HG02763 (cell line): Measurements from ENCODE around the gene ZCWPW1.
"Not testable (repeated sequence)": the region's sequence is repeated elsewhere in the genome, so short reads cannot be mapped to it uniquely, and the experiment has no call there.

ENCODE experiments used
- ATAC-seq: cut with Tn5 transposase; IDR thresholded peaks from one replicate; pipeline ENCODE4 v1.9.1; 2021; ENCODE audit warnings: mild to moderate bottlenecking, moderate library complexity; ENCODE audit not compliant: unreplicated experiment

Gene ZCWPW1

DNA sequence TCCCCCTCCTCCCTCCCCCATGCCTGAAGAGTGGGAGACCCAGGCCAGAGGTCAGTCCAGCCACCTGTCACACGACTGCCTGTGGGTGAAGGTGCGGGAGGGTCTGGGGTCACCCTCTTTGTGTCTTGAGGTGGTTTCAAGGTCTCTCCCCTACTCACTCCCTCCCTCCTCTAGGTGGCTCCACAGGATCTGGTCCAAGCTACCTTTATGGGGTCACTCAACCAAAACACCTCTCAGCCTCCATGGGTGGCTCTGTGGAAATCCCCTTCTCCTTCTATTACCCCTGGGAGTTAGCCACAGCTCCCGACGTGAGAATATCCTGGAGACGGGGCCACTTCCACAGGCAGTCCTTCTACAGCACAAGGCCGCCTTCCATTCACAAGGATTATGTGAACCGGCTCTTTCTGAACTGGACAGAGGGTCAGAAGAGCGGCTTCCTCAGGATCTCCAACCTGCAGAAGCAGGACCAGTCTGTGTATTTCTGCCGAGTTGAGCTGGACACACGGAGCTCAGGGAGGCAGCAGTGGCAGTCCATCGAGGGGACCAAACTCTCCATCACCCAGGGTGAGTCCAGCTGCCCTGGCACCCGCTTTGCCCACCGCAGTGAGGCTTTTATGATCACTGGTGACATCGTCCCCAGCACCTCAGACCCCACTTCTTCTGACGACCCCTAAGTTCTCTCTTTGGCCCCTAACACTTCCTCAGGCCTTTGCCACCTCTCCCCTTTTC lies 54.5 kb downstream of the ZCWPW1 start:
- not testable (repeated sequence) for ATAC-seq

DNA sequence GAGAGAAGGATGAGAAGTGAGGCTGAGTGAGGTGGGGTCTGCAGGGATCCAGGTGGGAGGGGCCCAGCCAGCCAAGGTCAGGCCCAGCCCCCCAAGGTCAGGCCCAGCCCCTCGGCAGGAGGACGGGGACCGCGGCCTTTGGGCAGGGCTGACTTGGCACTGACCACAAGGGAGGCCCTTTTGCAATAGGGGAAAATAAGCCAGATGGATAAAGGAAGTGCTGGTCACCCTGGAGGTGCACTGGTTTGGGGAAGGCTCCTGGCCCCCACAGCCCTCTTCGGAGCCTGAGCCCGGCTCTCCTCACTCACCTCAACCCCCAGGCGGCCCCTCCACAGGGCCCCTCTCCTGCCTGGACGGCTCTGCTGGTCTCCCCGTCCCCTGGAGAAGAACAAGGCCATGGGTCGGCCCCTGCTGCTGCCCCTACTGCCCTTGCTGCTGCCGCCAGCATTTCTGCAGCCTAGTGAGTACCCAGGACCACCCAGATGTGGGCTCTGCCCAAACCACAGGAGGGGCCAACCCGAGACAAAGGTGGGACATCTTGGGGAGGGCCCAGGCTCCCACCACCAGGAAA lies 55.2 kb downstream of the ZCWPW1 start, which contains the start of gene PILRA:
PILRA (plus strand) TSS at position 227 of the 571 bp plus-strand sequence; CDS start at position 397, 170 bp downstream.
- ATAC-seq: no peak

DNA sequence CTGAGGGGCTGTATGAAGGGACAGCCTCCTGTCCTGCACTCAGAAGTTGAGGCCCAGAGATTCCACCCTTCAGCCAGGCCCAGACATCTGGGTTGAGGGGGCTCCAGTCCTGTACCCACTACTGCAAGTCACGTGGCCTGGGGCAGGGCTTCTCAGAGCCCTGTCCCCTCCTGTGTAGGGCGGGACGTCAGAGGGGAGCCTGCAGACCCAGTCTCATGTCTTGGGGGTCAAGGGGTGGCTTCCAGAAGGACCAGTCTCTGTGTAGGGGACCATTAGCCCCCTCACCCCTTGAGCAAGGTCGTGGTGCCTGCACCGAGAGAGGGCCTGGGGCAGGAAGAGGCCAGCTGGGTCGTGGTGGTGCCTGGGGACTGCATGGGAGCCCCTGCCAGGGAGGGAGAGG lies 55.8 kb downstream of the ZCWPW1 start:
- ATAC-seq: no peak

DNA sequence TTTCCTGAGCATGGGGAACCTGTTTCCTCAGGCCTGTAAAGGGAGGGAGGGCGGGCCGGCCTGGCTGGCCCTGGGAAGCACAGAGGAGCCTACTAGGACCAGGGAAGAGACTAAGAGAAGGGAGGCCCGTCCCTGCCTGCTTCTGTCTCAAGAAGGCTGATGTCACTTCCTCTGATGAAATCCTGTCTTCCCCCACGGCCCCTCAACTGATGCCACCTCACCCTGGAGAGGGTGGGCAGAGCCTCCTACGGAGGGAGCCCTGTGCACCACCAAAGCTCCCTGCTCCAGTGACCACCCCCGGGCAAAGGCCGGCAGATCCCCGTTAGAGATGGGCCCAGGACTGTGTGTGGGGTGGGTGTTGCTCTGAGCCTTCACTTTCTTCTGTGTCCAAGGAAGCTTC lies 56.2 kb downstream of the ZCWPW1 start:
- ATAC-seq: no peak

DNA sequence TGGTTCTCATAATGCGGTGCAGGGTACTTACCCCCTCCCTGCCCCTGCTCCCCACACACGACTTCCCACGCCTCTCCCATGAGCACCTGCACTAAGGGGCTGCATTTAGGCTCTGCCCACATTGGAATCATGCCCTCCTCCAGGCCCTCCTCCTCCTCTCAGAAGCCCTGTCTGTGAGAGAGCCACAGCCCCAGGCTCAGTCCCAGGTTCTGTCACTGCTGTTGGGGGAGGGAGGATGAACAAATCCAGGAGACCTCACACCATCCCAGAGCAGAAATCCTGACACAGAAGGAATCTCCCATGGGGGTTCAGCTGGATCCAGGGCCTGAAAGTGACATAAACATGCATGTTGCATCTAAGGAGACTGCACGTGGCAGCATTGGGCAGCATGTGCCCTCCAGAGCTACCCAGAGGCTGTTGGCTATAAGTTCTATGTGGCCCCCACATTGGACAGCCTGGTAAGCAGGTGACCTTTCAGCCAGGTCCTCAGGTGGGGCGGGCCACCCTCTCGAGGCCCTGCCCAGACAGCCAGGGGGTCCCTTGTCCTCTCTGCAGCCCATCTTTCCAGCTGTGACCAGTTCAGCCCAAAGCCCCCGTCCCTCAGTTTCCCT lies 56.8 kb downstream of the ZCWPW1 start:
- no peak for ATAC-seq

DNA sequence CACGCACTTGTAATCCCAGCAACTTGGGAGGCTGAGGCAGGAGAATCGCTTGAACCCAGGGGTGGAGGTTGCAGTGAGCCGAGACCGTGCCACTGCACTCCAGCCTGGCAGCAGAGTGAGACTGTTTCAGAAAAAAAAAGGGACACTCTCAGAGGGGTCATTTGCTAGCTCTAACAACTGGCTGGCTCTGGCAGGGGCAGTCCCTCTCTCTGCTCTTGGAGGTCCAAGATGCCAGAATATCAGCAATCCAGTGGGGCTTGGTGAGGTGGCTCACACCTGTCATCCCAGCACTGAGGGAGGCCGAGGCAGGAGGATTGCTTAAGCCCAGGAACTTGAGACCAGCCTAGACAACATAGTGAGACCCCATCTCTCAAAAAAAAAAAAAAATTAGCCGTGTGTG lies 57.8 kb downstream of the ZCWPW1 start:
- no peak for ATAC-seq

DNA sequence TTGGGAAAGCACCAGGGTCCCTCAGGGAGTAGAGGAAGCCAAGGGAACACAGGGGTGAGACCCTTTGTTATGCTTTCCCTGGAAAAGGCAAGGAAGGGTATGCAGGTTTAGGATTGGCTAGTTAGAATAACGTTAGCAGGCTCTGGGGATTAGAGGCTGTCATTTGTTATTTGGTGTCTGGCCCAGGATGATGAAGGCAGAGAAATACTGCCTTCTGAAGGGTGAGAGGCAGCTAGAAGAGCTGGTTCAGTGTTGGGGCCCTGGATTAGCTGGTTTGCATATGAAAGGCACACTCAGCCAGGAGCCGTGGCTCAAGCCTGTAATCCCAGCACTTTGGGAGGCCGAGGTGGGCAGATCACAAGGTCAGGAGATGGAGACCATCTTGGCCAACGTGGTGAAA lies 58.2 kb downstream of the ZCWPW1 start:
- no peak for ATAC-seq

DNA sequence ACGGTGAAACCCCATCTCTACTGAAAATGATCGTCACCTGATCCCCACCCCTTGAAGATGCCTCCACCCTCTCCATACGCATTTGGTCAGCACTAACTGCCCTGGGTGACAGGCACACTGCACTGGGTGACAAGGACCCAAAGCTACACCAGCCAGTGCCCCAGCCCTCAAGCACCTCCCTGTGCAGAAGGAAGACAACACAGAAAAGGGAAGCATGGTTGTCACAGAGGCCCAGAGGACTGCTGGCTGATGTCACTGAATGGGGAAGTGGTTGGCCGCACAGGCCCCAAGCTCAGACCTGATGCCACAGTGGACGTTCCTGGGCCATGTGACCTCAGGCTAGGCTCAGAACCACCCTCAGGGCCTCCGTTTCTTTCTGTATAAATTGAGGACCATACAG lies 59.4 kb downstream of the ZCWPW1 start:
- ATAC-seq: peak; percentile 52

DNA sequence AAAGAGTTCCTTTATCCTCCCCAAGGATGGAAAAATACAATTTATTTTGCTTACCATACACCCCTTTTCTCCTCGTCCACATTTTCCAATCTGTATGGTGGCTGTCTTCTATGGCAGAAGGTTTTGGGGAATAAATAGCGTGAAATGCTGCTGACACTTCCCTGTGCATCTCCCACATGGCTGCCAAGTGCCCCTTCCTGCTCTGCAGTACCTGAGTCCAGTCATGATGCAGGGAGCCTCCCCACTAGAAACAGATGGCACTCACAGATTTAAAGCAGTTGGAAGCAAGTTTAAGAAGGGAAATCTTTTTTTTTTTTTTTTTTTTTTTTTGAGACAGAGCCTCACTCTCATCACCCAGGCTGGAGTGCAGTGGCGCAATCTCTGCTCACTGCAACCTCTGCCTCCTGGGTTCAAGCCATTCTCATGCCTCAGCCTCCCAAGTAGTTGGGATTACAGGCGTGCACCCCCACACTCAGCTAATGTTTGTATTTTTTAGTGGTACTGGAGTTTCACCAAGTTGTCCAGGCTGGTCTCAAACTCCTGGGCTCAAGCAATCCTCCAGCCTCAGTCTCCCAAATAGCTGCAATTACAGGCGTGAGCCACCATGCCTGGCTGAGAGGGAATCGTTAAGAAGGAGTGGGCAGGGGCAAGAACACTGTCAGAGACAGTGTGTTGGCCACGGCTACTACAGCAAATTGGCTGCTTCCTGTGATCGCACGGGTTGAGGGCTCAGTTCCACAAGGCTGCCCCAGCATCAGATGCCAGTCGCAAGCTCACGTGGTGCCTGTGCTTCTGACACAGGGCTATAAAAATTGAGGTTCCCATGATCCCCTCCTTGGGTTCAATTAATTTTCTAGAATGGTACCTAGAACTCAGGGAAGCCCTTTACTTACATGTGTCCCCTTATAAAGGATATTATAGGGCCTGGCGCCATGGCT lies 60.6 kb downstream of the ZCWPW1 start:
- no peak for ATAC-seq

DNA sequence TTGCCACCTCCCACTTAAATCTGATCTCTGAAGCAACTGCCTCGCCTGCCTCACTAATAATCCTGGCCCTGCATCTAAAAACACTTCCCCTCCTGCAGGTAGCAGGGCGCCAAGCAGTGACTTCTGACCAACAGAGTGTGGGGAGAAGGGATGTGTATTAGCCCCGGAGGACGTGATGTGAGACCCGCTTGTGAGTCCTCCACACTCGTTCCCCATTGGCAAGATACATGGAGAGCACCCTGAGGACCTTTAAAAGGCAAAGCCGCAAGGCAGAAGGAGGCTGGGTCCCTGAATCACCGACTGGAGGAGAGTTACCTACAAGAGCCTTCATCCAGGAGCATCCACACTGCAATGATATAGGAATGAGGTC lies 61.3 kb downstream of the ZCWPW1 start:
- ATAC-seq: no peak

DNA sequence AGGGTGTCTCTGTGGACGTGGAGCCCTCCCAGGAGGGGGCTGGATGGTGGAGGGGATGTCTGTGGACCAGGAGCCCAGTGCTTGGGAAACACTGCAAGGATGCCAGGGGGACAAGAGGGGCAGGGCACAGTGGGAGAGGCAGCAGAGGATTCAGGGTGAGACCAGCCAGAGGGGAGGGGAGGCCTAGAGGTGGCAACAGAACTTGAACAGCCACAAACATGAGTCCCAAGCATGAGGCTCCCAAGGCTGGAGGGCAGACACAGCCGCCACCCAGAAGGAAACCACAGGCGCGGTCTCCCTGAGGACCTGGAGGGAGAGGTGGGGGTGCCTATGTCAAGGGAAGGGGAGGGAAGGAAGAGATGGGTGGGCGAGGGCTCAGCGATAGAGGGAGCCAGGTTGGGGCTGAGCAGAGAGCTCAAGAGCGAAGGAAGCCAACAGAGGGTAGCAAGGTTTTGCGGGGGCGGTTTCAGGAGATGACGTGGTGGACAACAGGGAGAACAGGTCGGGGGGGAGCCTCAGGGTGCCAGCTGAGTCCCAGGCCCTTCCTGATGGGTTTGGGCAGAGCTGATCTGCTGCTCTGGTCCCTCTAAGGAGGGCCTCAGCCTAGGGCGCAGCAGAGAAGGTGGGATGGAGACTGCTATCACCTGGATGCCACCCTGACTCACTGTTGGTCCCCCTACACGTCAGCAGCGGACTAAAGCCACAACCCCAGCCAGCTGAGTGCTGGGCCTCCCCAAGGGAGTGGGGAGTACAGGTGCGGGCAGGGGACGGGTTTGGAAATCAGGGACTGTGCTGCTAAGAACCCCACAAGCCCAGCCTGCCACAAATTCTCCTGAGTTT lies 61.9 kb downstream of the ZCWPW1 start:
- no peak for ATAC-seq

DNA sequence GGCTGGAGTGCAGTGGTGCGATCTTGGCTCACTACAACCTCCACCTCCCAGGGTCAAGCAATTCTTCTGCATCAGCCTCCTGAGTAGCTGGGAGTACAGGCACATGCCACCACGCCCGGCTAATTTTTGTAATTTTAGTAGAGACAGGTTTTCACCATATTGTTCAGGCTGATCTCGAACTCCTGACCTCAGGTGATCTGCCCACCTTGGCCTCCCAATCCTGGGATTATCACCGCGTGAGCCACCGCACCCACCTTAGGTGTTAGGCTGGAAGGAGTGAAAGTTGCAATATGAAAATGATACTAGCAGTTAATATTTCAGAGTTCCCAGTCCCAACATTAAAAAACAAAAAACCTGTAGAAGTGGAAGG lies 62.5 kb downstream of the ZCWPW1 start:
- ATAC-seq: not testable (repeated sequence)

DNA sequence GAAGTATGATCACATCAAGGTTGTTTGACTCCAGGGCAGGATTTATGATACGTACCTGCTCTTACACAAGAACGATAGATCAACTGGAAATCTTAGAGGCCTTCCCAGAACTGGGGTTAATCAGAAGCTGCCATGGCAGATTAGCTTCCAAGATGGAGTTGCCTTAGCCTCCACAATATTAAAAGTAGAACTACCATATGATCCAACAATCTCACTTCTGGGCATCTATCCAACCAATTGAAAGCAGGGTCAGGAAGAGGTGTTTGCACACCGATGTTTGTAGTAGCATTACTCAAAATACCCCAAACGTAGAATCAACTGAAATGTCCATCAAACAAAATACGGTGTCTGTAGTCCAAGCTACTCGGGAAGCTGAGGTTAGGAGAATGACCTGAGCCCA lies 64.0 kb downstream of the ZCWPW1 start:
- ATAC-seq: no peak

DNA sequence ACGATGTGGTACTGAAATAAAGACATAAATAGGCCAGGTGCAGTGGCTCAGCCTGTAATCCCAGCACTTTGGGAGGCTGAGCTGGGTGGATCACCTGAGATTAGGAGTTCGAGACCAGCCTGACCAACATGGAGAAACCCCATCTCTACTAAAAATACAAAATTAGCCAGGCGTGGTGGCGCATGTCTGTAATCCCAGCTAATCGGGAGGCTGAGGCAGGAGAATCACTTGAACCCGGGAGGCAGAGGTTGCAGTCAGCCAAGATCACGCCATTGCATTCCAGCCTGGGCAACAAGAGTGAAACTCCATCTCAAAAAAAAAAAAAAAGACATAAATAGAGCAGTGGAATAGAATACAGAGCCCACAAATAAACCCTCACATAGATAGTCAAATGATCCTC lies 64.7 kb downstream of the ZCWPW1 start:
- ATAC-seq: not testable (repeated sequence)

DNA sequence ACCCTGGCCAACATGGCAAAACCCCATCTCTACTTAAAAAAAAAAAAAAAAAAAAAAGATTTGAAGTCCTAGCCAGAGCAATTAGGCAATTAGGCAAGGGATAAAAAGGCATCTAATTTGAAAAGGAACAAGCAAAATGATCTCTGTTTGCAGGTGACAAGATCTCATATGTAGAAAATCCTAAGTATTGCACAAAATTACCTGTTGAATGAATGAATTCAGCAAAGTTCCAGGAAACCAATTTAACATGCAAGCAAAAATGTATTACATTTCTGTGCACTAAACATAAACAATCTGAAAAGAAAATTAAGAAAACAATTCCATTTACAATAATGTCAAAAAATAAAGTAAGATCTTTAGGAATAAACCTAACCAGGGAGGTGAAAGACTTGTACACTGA lies 65.4 kb downstream of the ZCWPW1 start:
- no peak for ATAC-seq

DNA sequence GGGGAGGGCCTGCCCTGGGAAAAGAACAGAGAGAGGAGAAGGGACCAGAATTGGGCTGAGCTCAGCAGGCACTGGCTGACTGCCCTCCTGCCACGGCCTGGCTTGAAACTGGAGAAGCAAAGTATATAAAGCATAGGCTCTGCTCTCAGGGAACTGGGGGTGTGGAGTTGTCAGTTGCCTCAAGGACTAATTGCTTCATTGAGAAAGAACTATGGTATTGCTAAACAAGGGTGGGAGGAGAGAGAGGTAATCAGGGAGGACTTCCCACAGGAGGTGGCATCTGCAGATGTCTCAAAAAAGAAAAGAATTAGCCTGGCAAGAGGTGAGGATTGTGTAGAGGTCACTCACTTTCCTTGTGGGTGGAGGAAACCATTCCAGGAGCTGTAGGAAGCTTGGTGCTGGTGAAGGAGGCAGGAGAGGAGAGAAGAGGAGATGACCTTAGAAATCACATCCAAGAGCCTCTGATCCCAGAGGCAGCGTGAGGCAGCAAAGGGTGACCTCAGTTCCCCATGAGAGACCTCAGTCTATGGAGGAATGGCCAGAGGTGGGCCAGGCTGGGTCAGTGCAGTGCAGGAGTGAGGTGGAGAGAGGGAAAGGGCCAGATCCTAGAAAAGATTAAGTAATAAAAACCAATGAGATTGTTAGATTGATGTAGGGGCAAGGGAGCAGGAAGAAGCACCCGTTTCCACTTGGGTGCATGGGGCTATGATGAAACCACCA lies 68.2 kb downstream of the ZCWPW1 start:
- no peak for ATAC-seq

DNA sequence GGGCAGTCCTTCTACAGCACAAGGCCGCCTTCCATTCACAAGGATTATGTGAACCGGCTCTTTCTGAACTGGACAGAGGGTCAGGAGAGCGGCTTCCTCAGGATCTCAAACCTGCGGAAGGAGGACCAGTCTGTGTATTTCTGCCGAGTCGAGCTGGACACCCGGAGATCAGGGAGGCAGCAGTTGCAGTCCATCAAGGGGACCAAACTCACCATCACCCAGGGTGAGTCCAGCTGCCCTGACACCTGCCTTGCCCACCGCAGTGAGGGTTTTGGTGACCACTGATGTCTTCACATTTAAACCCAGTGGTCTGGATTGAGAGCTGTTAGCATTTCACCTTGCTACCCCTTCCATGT lies 69.7 kb downstream of the ZCWPW1 start:
- ATAC-seq: no peak

DNA sequence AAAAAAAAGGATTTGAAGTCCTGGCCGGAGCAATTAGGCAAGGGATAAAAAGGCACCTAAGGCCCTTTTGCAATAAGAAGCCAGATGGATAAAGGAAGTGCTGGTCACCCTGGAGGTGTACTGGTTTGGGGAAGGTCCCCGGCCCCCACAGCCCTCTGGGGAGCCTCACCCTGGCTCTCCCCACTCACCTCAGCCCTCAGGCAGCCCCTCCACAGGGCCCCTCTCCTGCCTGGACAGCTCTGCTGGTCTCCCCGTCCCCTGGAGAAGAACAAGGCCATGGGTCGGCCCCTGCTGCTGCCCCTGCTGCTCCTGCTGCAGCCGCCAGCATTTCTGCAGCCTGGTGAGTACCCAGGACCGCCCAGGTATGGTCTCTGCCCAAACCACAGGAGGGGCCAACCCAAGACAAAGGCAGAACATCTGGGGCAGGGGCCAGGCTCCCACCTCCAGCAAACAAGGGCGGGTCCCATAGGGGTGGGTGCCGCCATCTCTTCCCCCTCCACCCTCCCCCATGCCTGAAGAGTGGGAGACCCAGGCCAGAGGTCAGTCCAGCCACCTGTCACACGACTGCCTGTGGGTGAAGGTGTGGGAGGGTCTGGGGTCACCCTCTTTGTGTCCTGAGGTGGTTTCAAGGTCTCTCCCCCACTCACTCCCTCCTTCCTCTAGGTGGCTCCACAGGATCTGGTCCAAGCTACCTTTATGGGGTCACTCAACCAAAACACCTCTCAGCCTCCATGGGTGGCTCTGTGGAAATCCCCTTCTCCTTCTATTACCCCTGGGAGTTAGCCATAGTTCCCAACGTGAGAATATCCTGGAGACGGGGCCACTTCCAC lies 70.3 kb downstream of the ZCWPW1 start, which contains the start of gene PILRB:
PILRB (plus strand) TSS at position 91 of the 830 bp plus-strand sequence; CDS start at position 277, 186 bp downstream.
- no peak for ATAC-seq

DNA sequence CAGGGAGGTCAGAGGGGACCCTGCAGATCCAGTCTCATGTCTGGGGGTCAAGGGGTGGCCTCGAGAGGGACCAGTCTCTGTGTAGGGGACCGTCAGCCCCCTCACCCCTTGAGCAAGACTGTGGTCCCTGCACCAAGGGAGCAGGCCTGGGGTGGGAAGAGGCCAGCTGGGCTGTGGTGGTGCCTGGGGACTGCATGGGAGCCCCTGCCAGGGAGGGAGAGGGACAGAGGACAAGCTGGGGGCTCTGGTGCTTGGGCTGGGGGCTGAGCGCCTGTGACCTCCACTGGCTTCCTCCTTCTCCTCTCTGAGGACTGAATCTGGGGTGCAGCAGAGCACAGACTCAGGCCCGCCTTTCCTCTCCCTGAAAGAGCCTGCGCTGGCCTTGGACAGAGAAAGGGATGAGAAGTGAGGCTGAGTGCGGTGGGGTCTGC lies 71.4 kb downstream of the ZCWPW1 start:
- ATAC-seq: no peak
